Psoas muscle (tissue), 8 donors: ENCODE results near the gene C2CD2L. TPM values are rescaled to one million over a fixed set of nuclear protein-coding genes. Genes with fewer than 3 reads are reported as not detected.
A peak's percentile ranks its signal among the peaks of the same experiment; 100 is the strongest.

Source experiments
- ATAC-seq, 4 donors: fragments of 200-7000 bp; cut with Tn5 transposase; one replicate each; pipeline ENCODE4 v1.9.1; 2020; ENCODE audit warnings: moderate library complexity in 3 of 4, mild to moderate bottlenecking in 2 of 4
- DNase-seq, 2 donors: peaks; one replicate each; pipeline ENCODE4 v3.0.0-alpha.2; 2020
- H3K27ac ChIP-seq: fragments of 200-600 bp; one replicate; pipeline ENCODE4 v1.8.0; 2022
- H3K27me3 ChIP-seq, 3 donors: fragments of 200-600 bp in 1 of 3; one replicate each; pipeline versions ENCODE4 v1.6.1 to v1.8.0; 2013 to 2022; ENCODE audit warnings: low read length in 2 of 3, mild to moderate bottlenecking in 2 of 3, moderate library complexity in 1 of 3; ENCODE audit not compliant: insufficient read depth in 3 of 3
- H3K36me3 ChIP-seq, 2 donors: fragments of 200-600 bp in 1 of 2; one replicate each; pipeline versions ENCODE4 v1.6.1 to v1.8.0; 2013 to 2022; ENCODE audit warnings: low read depth in 1 of 2, mild to moderate bottlenecking in 1 of 2, moderate library complexity in 1 of 2; ENCODE audit not compliant: insufficient read depth in 1 of 2
- H3K4me1 ChIP-seq: fragments of 200-600 bp; one replicate; pipeline ENCODE4 v1.8.0; 2022
- H3K4me3 ChIP-seq: fragments of 200-600 bp; one replicate; pipeline ENCODE4 v1.8.0; 2022; ENCODE audit warnings: mild to moderate bottlenecking
- H3K9me3 ChIP-seq: fragments of 200-600 bp; one replicate; pipeline ENCODE4 v1.8.0; 2022
- WGBS, 3 donors: extraction: QIAGEN DNeasy Blood & Tissue Kit; methylation state at CpG; one replicate each; pipeline versions ENCODE4 v1.1.6 to v1.1.7; 2013; 5-methylcytosine and 5-hydroxymethylcytosine counted together
- intact Hi-C, 2 donors: fragments of 100-400 bp; cut with DNase I; formaldehyde crosslinking; loops; one replicate each; pipeline versions ENCODE4 v1.11.0 to v1.14.2; 2022
- polyA plus RNA-seq, 3 donors: library from polyadenylated mRNA; stranded (reverse); fragments of 200-250 nt; gene quantifications; one replicate each; pipeline ENCODE4 v1.2.3, GENCODE V29; 2013
- total RNA-seq, 4 donors: library from RNA; stranded (reverse); fragmentation: NEBNext Ultra II Directional in 2 of 4; extraction: Animal tissue kit (Norgen Biotek cat#: 25700) in 2 of 4; gene quantifications; one replicate each; pipeline versions ENCODE4 v1.2.1 to v1.2.4, GENCODE V29; 2021 to 2023
- TF ChIP-seq, protein P1 (sequence below): fragments of 200-600 bp; IDR thresholded peaks from one replicate; pipeline ENCODE4 v1.8.0; 2022; ENCODE audit warnings: antibody characterized with exemption
- donor health status: healthy with polysubstance abuse.
- donor health status: DM: no; HTN: no; CAD: no; lungs with moderate emphysema.
- donor health status: Bipolar disorder and iron deficiency.
- donor health status: healthy.
- donor health status: DM: yes; HTN: yes; CAD: no.
- donor health status: DM: no; HTN: no; CAD: no.
- donor health status: DM: no; HTN: no; CAD: no.
- donor health status: DM: yes; HTN: yes; CAD: no.

Gene C2CD2L
- total and polyA plus RNA-seq, 7 donors: 10.9 to 28.7 (median 15.2) TPM

GRCh38 chr11:119117004-119117706 is 10.0 kb downstream of the C2CD2L start:
- intact Hi-C loops: no loop called here
- H3K36me3 ChIP-seq: peaks cover 1 to 56% of the 10 kb centered on the region in 2 donors

GRCh38 chr11:119118227-119118626 is 11.1 kb downstream of the C2CD2L start:
- H3K27me3 ChIP-seq: no peaks in the 10 kb centered on the region
- H3K4me1 ChIP-seq: peaks cover 10% of the 10 kb centered on the region
- intact Hi-C loops: no loop called here
- TF ChIP-seq, protein P1, sequence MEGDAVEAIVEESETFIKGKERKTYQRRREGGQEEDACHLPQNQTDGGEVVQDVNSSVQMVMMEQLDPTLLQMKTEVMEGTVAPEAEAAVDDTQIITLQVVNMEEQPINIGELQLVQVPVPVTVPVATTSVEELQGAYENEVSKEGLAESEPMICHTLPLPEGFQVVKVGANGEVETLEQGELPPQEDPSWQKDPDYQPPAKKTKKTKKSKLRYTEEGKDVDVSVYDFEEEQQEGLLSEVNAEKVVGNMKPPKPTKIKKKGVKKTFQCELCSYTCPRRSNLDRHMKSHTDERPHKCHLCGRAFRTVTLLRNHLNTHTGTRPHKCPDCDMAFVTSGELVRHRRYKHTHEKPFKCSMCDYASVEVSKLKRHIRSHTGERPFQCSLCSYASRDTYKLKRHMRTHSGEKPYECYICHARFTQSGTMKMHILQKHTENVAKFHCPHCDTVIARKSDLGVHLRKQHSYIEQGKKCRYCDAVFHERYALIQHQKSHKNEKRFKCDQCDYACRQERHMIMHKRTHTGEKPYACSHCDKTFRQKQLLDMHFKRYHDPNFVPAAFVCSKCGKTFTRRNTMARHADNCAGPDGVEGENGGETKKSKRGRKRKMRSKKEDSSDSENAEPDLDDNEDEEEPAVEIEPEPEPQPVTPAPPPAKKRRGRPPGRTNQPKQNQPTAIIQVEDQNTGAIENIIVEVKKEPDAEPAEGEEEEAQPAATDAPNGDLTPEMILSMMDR: no peak
- ATAC-seq: no peak
- no peak overlapping the region for H3K4me3 ChIP-seq
- H3K9me3 ChIP-seq: no peaks in the 10 kb centered on the region
- peaks cover 0 to 47% of the 10 kb centered on the region in 2 donors for H3K36me3 ChIP-seq
- 93 to 96% (median 96%) methylated on average over 5 of the region's 5 CpGs for WGBS, 3 donors
- no peak overlapping the region for H3K27ac ChIP-seq
- DNase-seq: no peak

More at GRCh38 chr11:119117004-119117706, 10.0 kb downstream of the C2CD2L start:
- no peak overlapping the region for H3K4me3 ChIP-seq
- peaks cover 3% of the 10 kb centered on the region for H3K4me1 ChIP-seq
- H3K27me3 ChIP-seq: no peaks in the 10 kb centered on the region
- no peaks in the 10 kb centered on the region for H3K9me3 ChIP-seq
- WGBS, 3 donors: 83 to 94% (median 89%) methylated on average over 3 of the region's 3 CpGs
- TF ChIP-seq, protein P1: no peak
- DNase-seq (no peak), ATAC-seq (no peak)
- no peak overlapping the region for H3K27ac ChIP-seq

DNA sequence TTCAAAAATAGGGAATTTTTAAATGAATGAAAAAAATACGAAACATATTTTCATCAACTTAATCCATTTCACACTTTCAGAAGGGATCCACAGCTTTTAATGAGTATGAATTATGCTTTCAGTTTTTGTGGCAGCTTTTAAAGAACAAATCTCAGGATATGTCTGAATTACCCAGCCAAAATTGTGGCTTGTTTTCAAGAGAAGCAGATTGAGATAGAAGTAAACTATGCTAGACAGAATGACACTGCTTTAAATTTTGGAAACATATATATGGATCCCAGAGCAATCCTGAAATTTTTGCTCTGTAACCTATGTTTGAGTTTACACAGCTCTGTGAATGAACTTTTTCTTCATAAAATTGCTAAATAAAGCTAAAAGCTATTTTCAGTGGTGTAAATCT is 11.8 kb downstream of the C2CD2L start:
- no peak overlapping the region for H3K4me3 ChIP-seq
- TF ChIP-seq, protein P1: no peak
- DNase-seq (no peak), ATAC-seq (no peak)
- WGBS, 3 donors: 65 to 71% (median 68%) methylated on average over 1 of the region's 1 CpG
- H3K36me3 ChIP-seq: peaks cover 4 to 47% of the 10 kb centered on the region in 2 donors
- H3K27ac ChIP-seq: no peak overlapping the region
- intact Hi-C loops: no loop called here
- peaks cover 10% of the 10 kb centered on the region for H3K4me1 ChIP-seq
- H3K9me3 ChIP-seq: no peaks in the 10 kb centered on the region
- no peaks in the 10 kb centered on the region for H3K27me3 ChIP-seq

GRCh38 chr11:119120639-119121007 is 13.5 kb downstream of the C2CD2L start:
- intact Hi-C loops: no loop called here
- Histone ChIP-seq H3K9me3 (no peaks in the 10 kb centered on the region), H3K4me3 (peak overlapping the region; percentile 93), H3K27ac (peak overlapping the region; percentile 78), H3K4me1 (peaks cover 10% of the 10 kb centered on the region), H3K27me3 (no peaks in the 10 kb centered on the region), H3K36me3 (peaks cover 5 to 47% of the 10 kb centered on the region in 2 donors)
- whole genome bisulfite sequencing, 3 donors: 12 to 16% (median 14%) methylated on average over 5 of the region's 5 CpGs
- TF ChIP-seq, protein P1: no peak
- DNase-seq (no peak), ATAC-seq (no peak)
